K562 (cell line): ENCODE data around the gene PPP1R13B. TPM values are rescaled to one million over a fixed set of nuclear protein-coding genes. Genes with fewer than 3 reads are reported as not detected.
"Not testable (repeated sequence)": the region's sequence is repeated elsewhere in the genome, so short reads cannot be mapped to it uniquely, and the experiment has no call there.

ENCODE experiments used
- ATAC-seq: fragments of 200-7000 bp; cut with Tn5 transposase; 3 replicates; pipeline ENCODE4 v1.9.1; 2020; ENCODE audit warnings: moderate library complexity
- BruUV-seq: library from RNA; stranded (reverse); fragments of 400-500 nt; replicated peaks from 2 replicates; lab custom pipeline; 2021; lab: Mats Ljungman, UMichigan
- CTCF ChIA-PET: fragments of 300-600 bp; formaldehyde crosslinking; extraction: SDS; loops from one replicate; lab custom pipeline; 2021; ENCODE audit warnings: low intra/inter-chr PET ratio; lab: Yijun Ruan, JAX
- POLR2A ChIA-PET: fragments of 300-600, 350-650 bp; sonication (Branson Sonifier 250); formaldehyde crosslinking; extraction: SDS; loops from one replicate; lab custom pipeline; 2021; ENCODE audit warnings: antibody characterized with exemption, inconsistent platforms; lab: Yijun Ruan, JAX
- DNase-seq, 4 experiments: peaks; one replicate each; pipeline versions ENCODE4 v3.0.0 to v3.0.0-alpha.2; 2011 to 2018; ENCODE audit warnings: low spot score in 3 of 4, mixed read lengths in 3 of 4; ENCODE audit errors: extremely low read depth in 1 of 4
- FAIRE-seq: peaks from 2 replicates; lab custom pipeline; 2011; peaks lifted over from hg19 to GRCh38; lab: Jason Lieb, UNC
- H2AFZ ChIP-seq: 2 replicates; pipeline ENCODE4 v1.6.0; 2011; ENCODE audit warnings: low read depth, low read length, control low read depth, inconsistent platforms
- H3K27ac ChIP-seq: fragments of 200-600 bp; 3 replicates; pipeline ENCODE4 v1.8.0; 2011; ENCODE audit warnings: low read depth, mild to moderate bottlenecking, control low read depth, inconsistent platforms, low read length, moderate library complexity, mixed read lengths; ENCODE audit errors: extremely low read depth
- H3K27me3 ChIP-seq, 2 experiments: fragments of 300-600 bp in 1 of 2; 2 replicates in 1 of 2; 3 replicates in 1 of 2; pipeline versions ENCODE4 v1.6.0 to v1.8.0; 2011; ENCODE audit warnings: inconsistent platforms in 2 of 2, low read length in 2 of 2, mild to moderate bottlenecking in 1 of 2, mixed read lengths in 1 of 2, moderate library complexity in 1 of 2; ENCODE audit not compliant: control insufficient read depth in 2 of 2, insufficient read depth in 2 of 2
- H3K36me3 ChIP-seq: fragments of 300-600 bp; 3 replicates; pipeline ENCODE4 v1.8.0; 2011; ENCODE audit warnings: mild to moderate bottlenecking, low read length, inconsistent platforms; ENCODE audit not compliant: control insufficient read depth, insufficient read depth
- H3K4me1 ChIP-seq, 2 experiments: fragments of 200-600 bp in 1 of 2; replicated peaks in 1 of 2; 2 replicates in 1 of 2; 3 replicates in 1 of 2; pipeline versions ENCODE4 v1.5.1 to v1.8.0; 2011; ENCODE audit warnings: inconsistent platforms in 2 of 2, low read length in 2 of 2, mild to moderate bottlenecking in 1 of 2, mixed read lengths in 1 of 2, moderate library complexity in 1 of 2; ENCODE audit not compliant: control insufficient read depth in 2 of 2, insufficient read depth in 2 of 2
- H3K4me2 ChIP-seq: 2 replicates; pipeline ENCODE4 v1.6.1; 2011; ENCODE audit warnings: low read length, control low read depth, inconsistent platforms, mixed read lengths; ENCODE audit not compliant: insufficient read depth
- H3K4me3 ChIP-seq: fragments of 200-600 bp; sonication (generic), shearing (Covaris generic); 2 replicates; pipeline ENCODE4 v1.5.1; 2016; ENCODE audit warnings: control low read depth, inconsistent platforms
- H3K79me2 ChIP-seq: fragments of 200-600 bp; 3 replicates; pipeline ENCODE4 v1.8.0; 2011; ENCODE audit warnings: low read length, inconsistent platforms; ENCODE audit not compliant: control insufficient read depth, insufficient read depth
- H3K9ac ChIP-seq, 2 experiments: 2 replicates each; pipeline versions ENCODE4 v1.6.0 to v1.6.1; 2011; ENCODE audit warnings: low read depth in 2 of 2, low read length in 2 of 2, control low read depth in 1 of 2, inconsistent platforms in 1 of 2, mild to moderate bottlenecking in 1 of 2, mixed read lengths in 1 of 2; ENCODE audit not compliant: insufficient read depth in 1 of 2
- H3K9me1 ChIP-seq: one replicate; pipeline ENCODE4 v1.6.0; 2011; ENCODE audit warnings: inconsistent platforms, mild to moderate bottlenecking, low read length, moderate library complexity; ENCODE audit not compliant: control insufficient read depth, insufficient read depth
- H3K9me3 ChIP-seq: replicated peaks from 2 replicates; pipeline ENCODE4 v1.5.1; 2011; ENCODE audit warnings: low read depth, low read length, inconsistent platforms; ENCODE audit not compliant: control insufficient read depth, insufficient read depth
- H4K20me1 ChIP-seq: replicated peaks from 2 replicates; pipeline ENCODE4 v1.6.1; 2011; ENCODE audit warnings: low read length, inconsistent platforms, mixed read lengths; ENCODE audit not compliant: control insufficient read depth, insufficient read depth
- BMI1 ChIP-seq: fragments of 150-350 bp; IDR thresholded peaks from 2 replicates; pipeline ENCODE4 v1.6.1; 2014; ENCODE audit warnings: low read length
- CBX2 ChIP-seq: fragments of 200-600 bp; sonication (generic); IDR thresholded peaks from one replicate; pipeline ENCODE4 v1.6.1; 2012; ENCODE audit warnings: mild to moderate bottlenecking, low read length, inconsistent platforms; ENCODE audit not compliant: insufficient read depth, poor library complexity, severe bottlenecking
- CBX8 ChIP-seq: fragments of 200-600 bp; sonication (generic); IDR thresholded peaks from 2 replicates; pipeline ENCODE4 v1.6.1; 2012; ENCODE audit warnings: borderline replicate concordance, mixed run types, low read depth, mild to moderate bottlenecking, moderate library complexity, mixed read lengths, low read length, control low read depth, inconsistent platforms; ENCODE audit not compliant: poor library complexity, severe bottlenecking; ENCODE audit errors: extremely low read depth
- CSDE1 ChIP-seq, 2 experiments: fragments of 450-650 bp; IDR thresholded peaks; 2 replicates each; pipeline ENCODE4 v1.6.1; 2016; ENCODE audit warnings: mild to moderate bottlenecking in 1 of 2
- HNRNPL ChIP-seq: fragments of 200-400 bp; formaldehyde crosslinking; IDR thresholded peaks from 2 replicates; pipeline ENCODE4 v1.6.1; 2017; ENCODE audit warnings: low read depth, mild to moderate bottlenecking, low read length
- WGBS: fragments of 100-300 bp; shearing (Covaris generic); methylation state at CpG from one replicate; pipeline ENCODE4 v1.1.6; 2016; ENCODE audit warnings: low coverage, mixed read lengths; ENCODE audit not compliant: insufficient coverage; ENCODE audit errors: missing lambda C conversion rate; 5-methylcytosine and 5-hydroxymethylcytosine counted together
- in situ Hi-C: fragments of 300-500 bp; cut with MboI; formaldehyde crosslinking; loops from 4 replicates; pipeline ENCODE4 v1.15.0; 2018; ENCODE audit warnings: inconsistent platforms, mixed read lengths
- intact Hi-C: fragments of 100-400 bp; cut with micrococcal nuclease; formaldehyde crosslinking; loops from 2 replicates; pipeline ENCODE4 v1.14.2; 2022
- polyA plus RNA-seq, 8 experiments: library from polyadenylated mRNA; depleted of rRNA in 4 of 8; stranded (reverse) in 5 of 8; unstranded in 3 of 8; fragments of >200 nt; fragmentation: Nextera tagmentation in 2 of 8; fragmentation: Illumina TruSeq in 1 of 8; extraction: Ambion mirVana in 2 of 8; extraction: Trizol in 1 of 8; gene quantifications; 2 replicates each; pipeline versions ENCODE4 v1.2.1 to v1.2.3, GENCODE V29; 2011 to 2014; ENCODE audit warnings: inconsistent platforms in 1 of 8, missing spikeins in 1 of 8
- total RNA-seq, 7 experiments: library from RNA; depleted of rRNA in 6 of 7; stranded (reverse); fragments of >200 nt in 6 of 7; fragmentation: Illumina TruSeq in 2 of 7; extraction: Trizol in 2 of 7; gene quantifications; 2 replicates each; pipeline versions ENCODE4 v1.2.1 to v1.2.3, GENCODE V29; 2011 to 2021; ENCODE audit warnings: low replicate concordance in 1 of 7

The PPP1R13B gene
- total and polyA plus RNA-seq, 9 of the 15 experiments (the other 6 are each of a cell fraction or from before 2014, with no cell fraction given) = 0.03 to 1.7 (median 0.15) TPM

DNA sequence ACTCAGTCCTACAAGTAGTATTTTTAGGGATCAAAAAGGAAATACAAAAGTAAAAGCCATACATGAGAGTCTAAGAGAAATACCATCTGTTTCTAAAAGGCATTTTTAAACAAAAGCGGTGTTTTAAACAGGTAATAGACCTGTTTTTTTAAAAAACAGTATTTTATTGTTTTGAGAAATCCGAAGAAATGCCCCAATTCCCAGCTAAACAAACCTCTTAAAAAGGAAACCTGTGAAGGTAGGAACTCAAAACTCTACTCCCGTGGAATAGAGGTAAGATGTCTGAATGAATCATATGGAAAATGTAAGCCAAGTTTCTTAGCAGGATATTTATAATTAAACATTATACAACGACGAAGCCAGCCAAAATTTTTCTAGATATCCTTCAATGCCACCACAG is 2.0 kb downstream of the PPP1R13B start:
- CTCF ChIA-PET = no interaction called here
- no TSS peak for BruUV-seq

DNA sequence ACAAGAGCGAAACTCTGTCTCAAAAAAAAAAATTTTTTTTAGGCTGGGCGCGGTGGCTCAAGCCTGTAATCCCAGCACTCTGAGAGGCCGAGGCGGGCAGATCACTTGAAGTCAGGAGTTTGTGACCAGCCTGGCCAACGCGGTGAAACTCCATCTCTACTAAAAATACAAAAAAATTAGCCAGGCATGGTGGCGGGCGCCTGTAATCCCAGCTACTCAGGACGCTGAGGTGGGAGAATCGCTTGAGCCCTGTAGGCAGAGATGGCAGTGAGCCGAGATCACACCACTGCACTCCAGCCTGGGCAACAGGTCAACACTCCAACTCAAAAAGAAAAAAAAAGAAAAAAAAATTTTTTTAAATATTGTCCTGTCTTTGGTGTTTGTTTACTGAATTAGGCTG is 6.1 kb downstream of the PPP1R13B start:
- H3K9me3 ChIP-seq, intact Hi-C loops, H3K27ac ChIP-seq, H3K4me1 ChIP-seq, H4K20me1 ChIP-seq, H3K79me2 ChIP-seq, H3K4me2 ChIP-seq, BruUV-seq, ATAC-seq, H2AFZ ChIP-seq, H3K4me3 ChIP-seq, H3K36me3 ChIP-seq, H3K9me1 ChIP-seq, DNase-seq, H3K9ac ChIP-seq, in situ Hi-C loops, FAIRE-seq, CTCF ChIA-PET: not testable (repeated sequence)
- POLR2A ChIA-PET = interaction anchor here (0.6 to 1.3 kb wide), 3 partner anchors 36 to 99 kb away, joined by 3 read pairs; no protein-coding TSS in a partner anchor
- H3K27me3 ChIP-seq = peaks cover 8 to 12% of the 10 kb centered on the region in 2 experiments; a peak in 3 of 5 replicates
- 5% methylated on average over 7 of the region's 12 CpGs for WGBS

More for the DNA sequence above, 2.0 kb downstream of the PPP1R13B start:
- Histone ChIP-seq H3K79me2 (no peaks in the 10 kb centered on the region), H3K27me3 (peaks cover 12 to 37% of the 10 kb centered on the region in 2 experiments), H3K27ac (no peak overlapping the region), H3K4me2 (no peak overlapping the region), H3K36me3 (no peaks in the 10 kb centered on the region), H2AFZ (no peak overlapping the region), H3K9me1 (no peaks in the 10 kb centered on the region), H3K4me1 (peaks cover 0 to 21% of the 10 kb centered on the region in 2 experiments; a peak in 2 of 5 replicates), H3K4me3 (no peak overlapping the region), H3K9ac (no peak overlapping the region), H3K9me3 (no peaks in the 10 kb centered on the region), H4K20me1 (no peaks in the 10 kb centered on the region)
- FAIRE-seq (no peak), ATAC-seq (no peak), DNase-seq (no peak)
- intact Hi-C loops (no loop called here), in situ Hi-C loops (no loop called here)
- POLR2A ChIA-PET = no interaction called here
- 5% methylated on average over 5 of the region's 5 CpGs for WGBS
- TF ChIP-seq CBX8 (peak; percentile 93), BMI1 (peak; percentile 35; the same call in 1 of the 2 replicates), CBX2 (peak; percentile 30), HNRNPL (no peak), CSDE1 (IDR thresholded peaks at IDR 0.05) (no peak)
